HepG2 (cell line): ENCODE results near the gene ZCCHC17. TPM values are rescaled to one million over a fixed set of nuclear protein-coding genes. Genes with fewer than 3 reads are reported as not detected.

Experiments
- AHDC1 ChIP-seq: sonication (generic); formaldehyde crosslinking; IDR thresholded peaks from 2 replicates; pipeline ENCODE4 v1.5.1; 2020; ENCODE audit warnings: mild to moderate bottlenecking, missing genetic modification reagents, borderline replicate concordance
- BCL6 ChIP-seq: IDR thresholded peaks from 2 replicates; pipeline ENCODE4 v1.6.1; 2016; ENCODE audit warnings: missing genetic modification reagents, missing compliant biosample characterization
- LCORL ChIP-seq, 2 experiments: fragments of 450-650 bp in 1 of 2; sonication (generic) in 1 of 2; formaldehyde crosslinking in 1 of 2; IDR thresholded peaks; 2 replicates each; pipeline versions ENCODE4 v1.5.0 to v1.6.1; 2017 to 2020; ENCODE audit warnings: antibody characterized with exemption in 1 of 2, missing genetic modification reagents in 1 of 2
- MAFG ChIP-seq: sonication (generic); formaldehyde crosslinking; IDR thresholded peaks from 2 replicates; pipeline ENCODE4 v1.5.1; 2020; ENCODE audit warnings: mild to moderate bottlenecking, missing genetic modification reagents
- MNT ChIP-seq: fragments of 450-650 bp; IDR thresholded peaks from 2 replicates; pipeline ENCODE4 v1.6.1; 2016
- POLR2AphosphoS5 ChIP-seq: IDR thresholded peaks from 2 replicates; pipeline ENCODE4 v1.6.1; 2012; ENCODE audit warnings: low read depth, low read length
- RBAK ChIP-seq: sonication (generic); formaldehyde crosslinking; IDR thresholded peaks from 2 replicates; pipeline ENCODE4 v1.5.1; 2020; ENCODE audit warnings: mild to moderate bottlenecking, missing genetic modification reagents
- SAFB2 ChIP-seq: sonication (generic); formaldehyde crosslinking; IDR thresholded peaks from 2 replicates; pipeline ENCODE4 v1.5.1; 2020; ENCODE audit warnings: missing genetic modification reagents, low read depth, mild to moderate bottlenecking, borderline replicate concordance
- SCMH1 ChIP-seq: sonication (generic); formaldehyde crosslinking; IDR thresholded peaks from 2 replicates; pipeline ENCODE4 v1.9.0; 2021; ENCODE audit warnings: missing genetic modification reagents, mild to moderate bottlenecking, borderline replicate concordance
- SIX1 ChIP-seq: sonication (generic); formaldehyde crosslinking; IDR thresholded peaks from 2 replicates; pipeline ENCODE4 v1.4.0; 2020; ENCODE audit warnings: missing genetic modification reagents, borderline replicate concordance
- SNAPC2 ChIP-seq: sonication (generic); formaldehyde crosslinking; IDR thresholded peaks from 2 replicates; pipeline ENCODE4 v1.8.1; 2022; ENCODE audit warnings: mild to moderate bottlenecking, missing genetic modification reagents
- STAG1 ChIP-seq: sonication (generic); formaldehyde crosslinking; IDR thresholded peaks from 2 replicates; pipeline ENCODE4 v1.4.0; 2020; ENCODE audit warnings: missing genetic modification reagents
- ZNF264 ChIP-seq: sonication (generic); formaldehyde crosslinking; IDR thresholded peaks from 2 replicates; pipeline ENCODE4 v1.4.0; 2020; ENCODE audit warnings: missing genetic modification reagents
- ZNF430 ChIP-seq: sonication (generic); formaldehyde crosslinking; IDR thresholded peaks from 2 replicates; pipeline ENCODE4 v1.9.0; 2021; ENCODE audit warnings: mild to moderate bottlenecking, missing genetic modification reagents
- ZNF496 ChIP-seq: sonication (generic); formaldehyde crosslinking; IDR thresholded peaks from 2 replicates; pipeline ENCODE4 v1.8.1; 2023; ENCODE audit warnings: mild to moderate bottlenecking, moderate library complexity, missing genetic modification reagents; ENCODE audit not compliant: insufficient replicate concordance
- ZNF772 ChIP-seq: sonication (generic); formaldehyde crosslinking; IDR thresholded peaks from 2 replicates; pipeline ENCODE4 v1.5.0; 2020; ENCODE audit warnings: mild to moderate bottlenecking, missing genetic modification reagents
- polyA plus RNA-seq, 8 experiments: library from polyadenylated mRNA; depleted of rRNA in 3 of 8; stranded (reverse) in 7 of 8; unstranded in 1 of 8; fragments of >200 nt; fragmentation: Illumina TruSeq in 4 of 8; extraction: Trizol in 4 of 8; gene quantifications; 2 replicates each; pipeline versions ENCODE4 v1.2.1 to v1.2.3, GENCODE V29; 2011 to 2016; ENCODE audit warnings: low read depth in 4 of 8, missing spikeins in 1 of 8, mixed read lengths in 1 of 8; ENCODE audit not compliant: insufficient read depth in 1 of 8
- total RNA-seq, 5 experiments: library from RNA; depleted of rRNA; stranded (reverse); fragments of >200 nt; fragmentation: Illumina TruSeq; extraction: Trizol; gene quantifications; 2 replicates each; pipeline ENCODE4 v1.2.3, GENCODE V29; 2016; ENCODE audit warnings: low read depth in 1 of 5
- TF ChIP-seq, protein P1 (sequence below): IDR thresholded peaks from 2 replicates; pipeline ENCODE4 v1.6.1; 2016; ENCODE audit warnings: low read depth, borderline replicate concordance
- TF ChIP-seq, protein P2 (sequence below): sonication (generic); formaldehyde crosslinking; IDR thresholded peaks from 2 replicates; pipeline ENCODE4 v1.4.0; 2020; ENCODE audit warnings: missing genetic modification reagents, borderline replicate concordance

The ZCCHC17 gene
- total and polyA plus RNA-seq, 2 of the 13 experiments (the other 11 are each of a cell fraction or from before 2014, with no cell fraction given) = 20.5 to 53.0 TPM

DNA sequence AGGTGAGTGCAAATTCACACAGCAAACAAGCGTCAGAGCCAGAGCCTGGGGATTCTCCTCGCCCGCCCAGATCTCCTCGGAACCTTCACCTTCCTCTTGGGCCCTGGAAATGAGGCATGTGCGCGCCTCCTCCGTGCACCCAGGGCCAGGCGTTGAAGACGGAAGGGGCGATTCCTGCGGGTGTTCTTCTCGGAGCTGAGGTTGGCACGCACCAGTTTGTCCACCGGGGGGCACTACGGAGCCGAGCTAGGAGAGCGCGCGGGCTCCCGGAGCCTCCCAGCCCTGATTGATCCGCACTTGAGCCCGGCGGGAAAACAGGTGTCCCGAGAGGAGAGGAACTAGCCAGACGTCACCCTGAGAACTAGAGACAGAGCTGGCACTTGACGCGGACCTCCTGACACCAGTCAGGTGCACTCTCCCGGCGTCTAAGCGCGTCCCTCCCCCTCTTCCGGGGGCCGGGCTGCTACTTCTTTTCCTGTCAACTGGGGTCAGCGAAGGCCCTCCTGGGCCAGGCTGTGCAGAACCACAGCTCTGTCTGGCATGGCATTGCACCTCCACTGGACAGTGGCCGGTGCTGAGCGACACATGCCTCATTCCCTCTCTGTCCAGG lies 97.9 kb downstream of the ZCCHC17 start (continued):
- TF ChIP-seq, protein P1, sequence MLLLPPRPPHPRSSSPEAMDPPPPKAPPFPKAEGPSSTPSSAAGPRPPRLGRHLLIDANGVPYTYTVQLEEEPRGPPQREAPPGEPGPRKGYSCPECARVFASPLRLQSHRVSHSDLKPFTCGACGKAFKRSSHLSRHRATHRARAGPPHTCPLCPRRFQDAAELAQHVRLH (CRISPR knock-in tag) = 0 out of 2 replicates have a peak, but pooled peaks have one; percentile 56
- no peak for TF ChIP-seq ZNF430 (CRISPR knock-in tag)
- TF ChIP-seq SCMH1 (CRISPR knock-in tag) = no peak
- TF ChIP-seq SIX1 = no peak
- TF ChIP-seq ZNF264 (CRISPR knock-in tag) = no peak
- TF ChIP-seq LCORL (IDR thresholded peaks at IDR 0.05) = no peak
- peak; percentile 85 for TF ChIP-seq LCORL (CRISPR knock-in tag; IDR thresholded peaks at IDR 0.05)
- TF ChIP-seq SAFB2 (CRISPR knock-in tag) = no peak
- no peak for TF ChIP-seq POLR2AphosphoS5
- no peak; the same call in 1 of the 2 replicates for TF ChIP-seq ZNF772 (CRISPR knock-in tag)
- TF ChIP-seq AHDC1 (CRISPR knock-in tag) = no peak
- no peak for TF ChIP-seq SNAPC2 (CRISPR knock-in tag)
- peak; percentile 87 for TF ChIP-seq STAG1 (CRISPR knock-in tag)
- no peak for TF ChIP-seq BCL6 (CRISPR knock-in tag)
- TF ChIP-seq MNT = no peak
- TF ChIP-seq, protein P2, sequence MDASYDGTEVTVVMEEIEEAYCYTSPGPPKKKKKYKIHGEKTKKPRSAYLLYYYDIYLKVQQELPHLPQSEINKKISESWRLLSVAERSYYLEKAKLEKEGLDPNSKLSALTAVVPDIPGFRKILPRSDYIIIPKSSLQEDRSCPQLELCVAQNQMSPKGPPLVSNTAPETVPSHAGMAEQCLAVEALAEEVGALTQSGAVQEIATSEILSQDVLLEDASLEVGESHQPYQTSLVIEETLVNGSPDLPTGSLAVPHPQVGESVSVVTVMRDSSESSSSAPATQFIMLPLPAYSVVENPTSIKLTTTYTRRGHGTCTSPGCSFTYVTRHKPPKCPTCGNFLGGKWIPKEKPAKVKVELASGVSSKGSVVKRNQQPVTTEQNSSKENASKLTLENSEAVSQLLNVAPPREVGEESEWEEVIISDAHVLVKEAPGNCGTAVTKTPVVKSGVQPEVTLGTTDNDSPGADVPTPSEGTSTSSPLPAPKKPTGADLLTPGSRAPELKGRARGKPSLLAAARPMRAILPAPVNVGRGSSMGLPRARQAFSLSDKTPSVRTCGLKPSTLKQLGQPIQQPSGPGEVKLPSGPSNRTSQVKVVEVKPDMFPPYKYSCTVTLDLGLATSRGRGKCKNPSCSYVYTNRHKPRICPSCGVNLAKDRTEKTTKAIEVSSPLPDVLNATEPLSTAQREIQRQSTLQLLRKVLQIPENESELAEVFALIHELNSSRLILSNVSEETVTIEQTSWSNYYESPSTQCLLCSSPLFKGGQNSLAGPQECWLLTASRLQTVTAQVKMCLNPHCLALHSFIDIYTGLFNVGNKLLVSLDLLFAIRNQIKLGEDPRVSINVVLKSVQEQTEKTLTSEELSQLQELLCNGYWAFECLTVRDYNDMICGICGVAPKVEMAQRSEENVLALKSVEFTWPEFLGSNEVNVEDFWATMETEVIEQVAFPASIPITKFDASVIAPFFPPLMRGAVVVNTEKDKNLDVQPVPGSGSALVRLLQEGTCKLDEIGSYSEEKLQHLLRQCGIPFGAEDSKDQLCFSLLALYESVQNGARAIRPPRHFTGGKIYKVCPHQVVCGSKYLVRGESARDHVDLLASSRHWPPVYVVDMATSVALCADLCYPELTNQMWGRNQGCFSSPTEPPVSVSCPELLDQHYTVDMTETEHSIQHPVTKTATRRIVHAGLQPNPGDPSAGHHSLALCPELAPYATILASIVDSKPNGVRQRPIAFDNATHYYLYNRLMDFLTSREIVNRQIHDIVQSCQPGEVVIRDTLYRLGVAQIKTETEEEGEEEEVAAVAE (CRISPR knock-in tag) = no peak
- TF ChIP-seq MAFG (CRISPR knock-in tag) = no peak
- no peak for TF ChIP-seq RBAK (CRISPR knock-in tag)
- TF ChIP-seq ZNF496 (CRISPR knock-in tag) = no peak
